Medulla oblongata (tissue), 1 donor: ENCODE results near the gene APBA1.

ENCODE experiments used
- DNase-seq: peaks from one replicate; pipeline ENCODE4 v3.0.0-alpha.2; 2015; ENCODE audit errors: extremely low spot score

Gene APBA1

DNA sequence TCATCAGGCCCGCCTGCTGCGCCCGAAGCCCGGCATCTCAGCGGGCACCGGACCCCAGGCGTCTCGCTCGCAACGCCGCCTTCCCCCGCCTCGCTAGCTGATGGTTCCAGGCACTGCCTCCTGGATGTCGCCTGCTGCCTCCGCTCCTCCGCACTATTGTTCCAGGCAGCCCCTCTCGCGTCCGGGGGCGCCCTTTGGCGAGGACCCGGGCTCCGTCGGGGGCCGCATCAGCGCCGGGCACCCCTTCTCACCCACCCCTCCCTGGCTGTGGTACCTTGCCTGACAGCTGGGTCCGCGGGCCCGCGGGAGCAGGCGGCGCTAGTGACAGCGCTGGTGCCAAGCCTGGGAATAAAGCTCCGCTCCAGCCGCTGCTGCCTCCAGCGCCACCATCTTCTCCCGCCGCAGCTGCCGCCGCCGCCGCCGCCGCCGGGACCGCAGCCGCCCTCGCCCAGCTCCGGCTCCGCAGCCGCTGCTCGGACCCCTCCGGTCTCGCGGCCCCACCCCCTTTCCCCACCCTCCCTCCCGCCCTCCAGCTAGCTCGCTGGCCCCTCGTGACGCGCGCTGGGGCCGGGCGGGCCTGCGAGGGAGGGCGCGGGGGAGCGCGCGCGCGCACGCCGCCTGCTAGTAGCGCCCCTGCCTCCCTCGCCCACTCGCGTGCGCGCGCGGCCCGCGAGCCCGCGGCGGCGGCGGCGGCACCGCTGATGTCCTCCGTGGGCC lies at the start of gene APBA1:
Gene APBA1 (minus strand): TSS at position 493 of the 717 bp plus-strand sequence.
- peak; percentile 88 for DNase-seq

DNA sequence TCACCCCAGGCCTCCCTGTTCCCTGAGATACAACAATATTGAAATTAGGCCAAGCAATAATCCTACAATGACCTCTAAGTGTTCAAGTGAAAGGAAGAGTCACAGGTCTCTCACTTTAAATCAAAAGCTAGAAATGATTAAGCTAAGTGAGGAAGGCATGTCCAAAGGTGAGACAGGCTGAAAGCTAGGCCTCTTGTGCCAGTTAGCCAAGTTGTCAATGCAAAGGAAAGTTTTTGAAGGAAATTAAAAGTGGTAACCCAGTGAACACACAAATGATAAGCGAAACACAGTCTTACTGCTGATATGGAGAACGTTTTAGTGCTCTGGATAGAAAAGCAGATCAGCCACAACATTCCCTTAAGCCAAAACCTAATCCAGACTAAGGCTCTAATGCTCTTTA lies 47.8 kb upstream of the APBA1 start:
- no peak for DNase-seq

DNA sequence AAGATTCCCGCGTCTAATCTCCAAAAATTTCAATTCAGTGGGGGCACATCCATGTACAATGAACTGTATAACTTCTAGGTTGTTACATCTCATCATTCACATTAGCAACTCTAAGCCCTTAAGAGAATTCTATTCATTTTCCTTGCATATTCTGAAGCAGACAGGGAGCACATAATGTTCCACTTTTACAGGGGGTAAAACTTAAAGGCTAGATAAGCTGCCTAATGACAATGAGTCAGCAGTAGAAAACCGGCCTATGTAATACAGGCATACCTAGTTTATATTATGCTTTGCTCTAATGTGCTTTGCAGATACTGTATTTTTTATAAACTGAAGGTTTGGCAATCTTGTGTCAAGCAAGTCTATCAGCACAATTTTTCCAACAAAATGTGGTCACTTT lies 47.2 kb upstream of the APBA1 start:
- DNase-seq, result no peak

DNA sequence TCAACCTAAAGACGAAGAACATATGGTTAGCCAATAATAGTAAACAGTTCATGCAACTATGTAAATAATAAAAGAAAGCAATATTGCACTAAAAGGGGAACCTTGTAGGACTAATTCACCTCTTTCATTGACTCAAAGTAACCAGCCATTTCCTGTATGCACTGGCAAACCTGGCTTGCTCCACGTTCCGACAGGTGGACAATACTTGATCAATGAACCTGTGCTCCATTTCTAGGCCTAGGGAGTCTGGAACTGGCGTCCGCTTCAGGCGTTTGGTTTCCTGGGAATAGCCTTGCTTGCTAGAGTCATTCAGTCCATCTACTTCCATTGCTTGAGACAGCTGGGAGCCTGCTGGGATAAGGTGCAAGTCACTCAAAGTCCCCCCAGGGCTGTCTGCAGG lies 46.0 kb upstream of the APBA1 start:
- DNase-seq, result no peak

DNA sequence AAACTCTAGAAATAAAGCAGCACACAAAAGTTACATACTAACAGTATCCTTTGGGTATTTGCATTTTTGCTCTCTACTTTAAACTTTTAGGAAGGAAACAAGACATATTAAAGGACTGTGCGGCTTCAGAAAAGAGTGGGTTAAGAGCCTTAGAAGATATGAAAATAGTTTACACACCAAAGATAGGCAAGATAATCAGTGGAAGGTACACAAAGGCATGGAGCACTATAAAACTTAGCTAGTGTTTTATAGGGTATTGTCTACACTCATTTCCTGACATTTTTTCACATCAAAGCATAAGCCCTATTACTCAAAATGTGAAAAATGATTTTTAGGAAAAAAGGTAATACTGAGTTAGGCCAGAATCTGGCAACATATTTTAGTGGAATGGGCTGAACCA lies 43.7 kb upstream of the APBA1 start:
- DNase-seq, result no peak

DNA sequence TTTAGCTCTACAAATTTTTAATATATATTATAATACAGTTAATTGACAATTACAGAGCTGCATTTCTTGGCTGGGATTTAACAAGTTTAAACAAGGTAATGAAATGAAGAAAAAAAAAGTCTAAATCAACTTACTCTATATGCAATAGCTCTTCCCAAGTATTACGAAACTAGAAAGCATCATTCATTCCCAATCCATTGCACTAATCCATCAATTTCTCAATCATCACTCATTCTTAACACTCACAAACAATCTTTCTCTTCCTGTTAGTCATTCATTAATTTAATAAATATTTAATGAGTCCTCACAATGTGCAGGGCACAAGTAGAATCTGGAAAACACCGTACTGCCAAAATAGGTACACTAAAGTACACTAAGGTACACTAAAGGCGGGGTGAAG lies 42.9 kb upstream of the APBA1 start:
- no peak for DNase-seq

DNA sequence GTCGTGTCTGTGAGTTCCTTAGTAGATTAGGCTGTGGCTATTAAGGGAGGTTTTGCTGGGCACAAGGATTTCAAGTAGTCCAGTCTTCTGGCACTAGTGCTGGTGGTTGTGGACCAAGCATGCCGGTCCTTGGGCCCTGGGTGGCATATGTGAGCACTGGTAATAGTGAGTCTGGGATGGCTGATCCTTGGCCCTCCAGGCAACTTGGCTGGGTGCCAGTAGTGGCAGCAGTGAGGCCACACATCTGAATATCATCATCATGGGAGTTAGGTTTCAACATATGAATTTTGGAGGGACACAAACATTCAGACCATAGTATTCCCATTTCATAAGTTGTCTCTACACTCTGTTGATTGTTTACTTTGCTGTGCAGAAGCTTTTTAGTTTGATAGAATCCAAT lies 25.3 kb upstream of the APBA1 start:
- DNase-seq, result no peak

DNA sequence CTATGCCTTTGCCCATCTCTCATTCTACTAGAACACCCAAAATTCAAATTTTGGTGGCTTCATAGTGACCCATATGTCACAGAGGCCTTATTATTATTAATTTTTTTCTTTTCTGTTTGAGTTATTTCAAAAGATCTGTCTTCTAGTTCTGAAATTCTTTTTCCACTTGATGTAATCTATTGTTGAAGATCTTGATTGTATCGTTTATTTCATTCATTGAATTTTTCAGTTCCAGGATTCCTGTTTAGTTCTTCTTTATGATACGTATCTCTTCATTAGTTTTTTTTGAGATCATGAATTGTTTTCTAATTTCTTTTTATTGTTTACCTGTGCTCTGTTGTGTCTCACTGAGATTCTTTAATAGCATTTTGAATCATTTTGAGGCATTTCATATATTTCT lies 24.6 kb upstream of the APBA1 start:
- no peak for DNase-seq

DNA sequence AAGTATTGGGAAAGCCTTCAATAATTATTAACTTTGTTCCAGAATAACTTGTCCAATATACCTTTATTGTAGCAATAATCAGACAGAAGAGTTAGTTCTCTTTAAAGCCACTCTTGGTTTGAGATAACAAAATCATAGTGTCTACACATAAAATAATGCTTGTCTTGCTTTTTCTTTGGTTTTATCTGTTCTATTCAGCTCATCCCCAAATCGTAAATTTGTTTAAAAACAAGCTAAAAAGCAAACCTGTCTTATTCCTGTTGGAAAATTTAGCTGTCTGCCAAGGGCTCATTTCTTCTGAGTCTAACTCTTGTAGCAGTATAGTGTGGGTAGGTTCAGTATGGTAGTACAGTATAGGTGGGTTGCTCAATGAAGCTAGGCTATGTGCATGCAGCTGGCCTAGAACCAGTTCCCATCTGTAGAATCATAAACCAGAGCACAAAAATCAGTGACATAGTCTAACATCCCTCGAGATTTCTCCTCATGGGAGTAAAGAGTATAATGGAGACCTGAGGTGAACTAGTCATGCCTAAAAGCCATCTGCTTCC lies 17.9 kb upstream of the APBA1 start:
- no peak for DNase-seq

DNA sequence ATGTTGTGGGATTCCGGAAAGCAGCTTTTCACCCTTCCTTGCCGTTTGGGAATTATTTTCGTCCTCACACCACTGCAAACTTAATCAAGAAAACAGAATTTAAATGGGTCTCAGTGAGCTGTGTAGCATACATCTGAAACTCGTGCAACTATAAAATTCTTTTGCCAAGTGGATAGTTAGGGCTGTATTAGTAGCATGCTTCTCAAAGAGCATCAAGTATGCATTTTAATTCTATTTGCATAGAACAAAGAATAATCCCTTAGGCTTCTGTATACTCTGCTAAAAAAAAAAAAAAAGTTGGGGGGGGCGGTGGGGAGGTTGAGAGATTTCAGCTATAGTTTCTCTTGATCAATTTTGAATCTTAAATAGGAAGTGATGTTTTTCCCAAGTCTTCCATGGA lies 11.8 kb upstream of the APBA1 start:
- DNase-seq, result no peak

DNA sequence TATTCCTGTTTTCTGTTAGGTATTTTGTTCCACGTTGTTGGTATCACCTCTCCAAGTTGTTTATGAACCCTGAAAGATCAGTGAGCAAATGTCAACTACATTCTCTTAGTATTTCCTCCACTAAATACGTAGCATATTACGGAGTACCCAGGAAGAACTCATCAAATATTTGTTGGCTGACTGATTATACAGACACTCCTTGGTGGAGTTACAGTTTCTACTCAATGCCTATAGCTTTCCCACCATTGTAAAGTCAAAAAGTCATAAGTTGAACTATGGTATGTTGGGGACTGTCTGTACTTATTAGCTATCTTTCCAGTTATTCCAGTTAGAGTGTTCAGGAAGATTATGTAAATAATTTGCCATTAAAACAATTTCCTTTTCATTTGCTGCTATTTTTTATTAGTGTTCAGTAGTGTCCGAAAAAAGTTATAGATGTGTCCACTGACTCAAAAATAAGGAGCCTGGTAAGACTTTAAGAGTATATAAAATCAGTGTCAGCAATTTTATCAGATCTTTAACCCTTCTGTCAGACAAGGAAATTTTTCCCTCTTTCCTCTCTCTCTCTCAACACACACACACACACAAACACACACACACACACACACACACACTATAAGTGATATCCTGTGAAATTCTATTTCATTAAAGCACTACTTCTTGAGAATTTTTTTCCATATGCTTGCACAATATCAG lies 6.8 kb upstream of the APBA1 start:
- DNase-seq, result no peak

DNA sequence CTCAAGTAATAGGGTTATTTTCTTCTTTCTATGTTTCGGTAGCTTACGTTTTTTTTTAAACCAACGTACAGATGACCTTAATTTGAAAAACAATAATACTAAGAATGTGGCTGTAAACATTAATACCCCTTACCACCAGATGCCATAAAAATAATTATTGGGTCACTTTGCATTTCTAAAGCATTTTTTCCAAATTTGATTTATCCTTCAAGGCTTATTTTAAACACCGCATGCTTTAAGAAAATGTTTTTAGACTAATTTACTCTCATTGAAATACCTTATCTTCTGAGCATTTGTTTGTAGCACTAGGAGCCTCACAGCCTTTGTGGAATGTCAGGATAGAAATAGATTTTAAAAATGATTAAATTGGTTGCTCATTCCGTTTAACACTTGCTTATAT lies 5.8 kb upstream of the APBA1 start:
- no peak for DNase-seq

DNA sequence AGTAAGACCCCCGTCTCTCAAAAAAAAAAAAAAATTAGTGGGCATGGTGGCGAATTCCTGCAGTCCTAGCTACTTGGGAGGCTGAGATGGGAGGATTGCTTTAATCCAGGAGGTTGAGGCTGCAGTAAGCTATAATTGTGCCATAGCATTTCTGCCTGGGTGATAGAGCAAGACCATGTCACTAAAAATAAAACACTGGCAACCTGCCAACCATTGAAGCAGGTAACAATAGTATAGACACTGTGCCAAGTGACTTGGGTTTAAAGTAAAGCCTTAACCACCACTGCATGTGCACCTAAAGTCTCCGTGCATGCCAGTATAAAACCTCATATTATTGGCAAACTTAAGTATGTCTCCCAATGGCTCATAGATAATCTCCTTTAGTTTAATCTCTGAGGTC lies 3.4 kb upstream of the APBA1 start:
- DNase-seq, result no peak

DNA sequence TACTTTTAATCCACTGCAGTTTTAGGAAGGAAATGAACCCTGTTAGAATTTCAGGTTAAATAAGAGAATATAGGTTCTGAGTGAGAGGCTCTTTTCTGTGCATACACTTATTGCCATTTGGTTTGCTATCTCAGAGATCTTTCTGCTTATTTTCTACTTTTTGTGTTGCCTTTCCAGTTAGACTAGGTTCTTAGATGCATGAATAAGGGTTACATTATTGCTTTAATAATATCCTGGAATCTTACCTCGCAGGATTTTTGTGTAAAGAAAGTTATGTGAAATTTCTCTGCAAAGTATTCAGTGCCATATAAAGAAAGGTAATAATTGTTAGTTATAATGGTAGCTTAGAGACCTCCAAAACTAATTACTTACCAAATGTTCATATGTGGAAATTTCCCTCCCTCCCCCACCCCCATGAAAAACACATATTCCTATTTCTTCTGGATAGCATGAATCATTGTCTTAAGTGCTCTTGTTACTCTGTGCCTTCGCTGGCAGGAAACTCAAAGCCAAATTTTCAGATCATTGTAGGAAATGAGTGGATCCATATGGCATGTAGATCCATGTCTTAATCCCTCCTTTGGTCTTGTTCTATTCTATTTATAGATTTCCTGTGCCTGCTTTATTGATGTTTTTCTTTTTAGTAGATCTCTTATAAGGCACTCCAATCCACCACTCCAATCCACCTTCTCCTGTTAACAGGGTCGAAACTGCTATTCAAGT lies 2.7 kb upstream of the APBA1 start:
- no peak for DNase-seq

DNA sequence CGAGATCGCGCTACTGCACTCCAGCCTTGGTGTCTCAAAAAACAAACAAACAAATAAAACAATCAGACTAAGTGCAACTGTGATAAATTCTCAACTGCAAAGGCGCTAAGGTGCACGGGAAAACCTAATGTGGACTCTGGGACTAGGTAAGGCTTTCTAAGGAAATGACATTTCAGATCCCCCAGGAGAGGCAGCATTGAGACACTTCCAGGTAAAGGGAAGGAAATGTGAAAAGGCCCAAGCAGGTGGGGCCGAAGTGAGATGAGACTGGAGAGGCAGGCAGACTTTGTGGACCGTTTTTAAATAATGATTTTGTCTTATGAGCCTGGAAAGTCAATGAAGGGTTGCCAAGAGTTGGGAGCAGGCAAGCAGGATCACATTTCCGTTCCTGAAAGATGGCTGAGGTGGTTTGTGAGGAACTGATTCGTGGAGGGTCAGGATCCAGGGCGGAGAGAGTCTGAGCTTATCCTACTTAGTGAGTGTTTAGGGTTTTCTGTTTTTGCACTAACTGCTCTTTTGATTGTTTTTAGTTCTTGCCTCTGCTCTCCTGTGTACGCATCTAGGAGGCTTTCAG lies 2.0 kb upstream of the APBA1 start:
- DNase-seq, result no peak

DNA sequence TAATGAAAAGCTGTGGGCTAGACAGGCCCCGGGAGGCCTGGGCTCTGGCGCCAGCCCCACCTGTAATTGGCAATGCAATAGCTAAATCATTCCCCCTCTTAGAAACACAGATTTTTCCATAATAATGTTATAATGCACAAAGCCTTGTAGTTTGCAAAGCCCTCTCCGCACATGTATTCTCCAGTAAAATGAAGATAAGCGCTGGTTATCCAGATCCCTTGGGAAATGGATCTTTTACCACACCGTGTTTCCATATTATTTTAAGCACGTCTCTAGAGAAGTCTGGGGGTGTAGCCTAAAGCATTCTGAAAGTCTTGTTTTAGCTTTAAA lies 1.1 kb upstream of the APBA1 start:
- no peak for DNase-seq

DNA sequence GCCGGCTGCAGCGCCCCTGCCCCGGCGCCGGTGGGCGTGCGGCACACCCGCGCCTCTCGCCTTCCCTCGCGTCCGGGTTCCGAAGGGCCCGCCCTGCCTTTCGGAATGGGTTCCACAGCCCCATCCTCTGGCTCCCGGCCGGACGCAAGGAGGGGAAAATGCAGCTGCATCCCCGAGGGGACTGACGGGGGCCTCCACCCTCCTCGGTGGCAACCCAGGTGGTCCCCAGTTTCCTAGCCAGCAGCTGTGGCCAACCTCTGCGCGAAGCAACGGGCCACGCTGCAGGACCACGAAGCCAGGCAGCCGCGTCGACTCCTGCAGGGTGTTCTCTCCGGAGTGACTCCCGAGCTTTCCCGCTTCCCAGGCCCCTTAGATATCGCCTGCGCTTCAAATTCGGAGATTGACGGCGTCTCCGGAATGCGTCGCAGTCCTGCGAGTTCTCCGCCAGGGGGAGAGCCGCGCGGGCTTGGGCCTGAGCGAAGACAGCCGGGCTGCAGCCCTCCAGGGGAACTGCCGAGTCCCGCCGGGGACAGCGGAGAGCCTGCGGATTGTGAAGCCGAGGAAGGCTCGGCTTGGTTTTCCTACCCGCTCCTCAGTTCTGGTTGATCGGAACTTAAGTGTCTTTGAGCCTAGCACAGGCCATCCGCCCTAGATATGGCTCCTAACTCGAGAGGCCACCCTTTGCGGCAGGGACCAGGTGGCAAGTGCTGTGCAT lies 582 bp upstream of the APBA1 start:
- DNase-seq, result peak; percentile 88

DNA sequence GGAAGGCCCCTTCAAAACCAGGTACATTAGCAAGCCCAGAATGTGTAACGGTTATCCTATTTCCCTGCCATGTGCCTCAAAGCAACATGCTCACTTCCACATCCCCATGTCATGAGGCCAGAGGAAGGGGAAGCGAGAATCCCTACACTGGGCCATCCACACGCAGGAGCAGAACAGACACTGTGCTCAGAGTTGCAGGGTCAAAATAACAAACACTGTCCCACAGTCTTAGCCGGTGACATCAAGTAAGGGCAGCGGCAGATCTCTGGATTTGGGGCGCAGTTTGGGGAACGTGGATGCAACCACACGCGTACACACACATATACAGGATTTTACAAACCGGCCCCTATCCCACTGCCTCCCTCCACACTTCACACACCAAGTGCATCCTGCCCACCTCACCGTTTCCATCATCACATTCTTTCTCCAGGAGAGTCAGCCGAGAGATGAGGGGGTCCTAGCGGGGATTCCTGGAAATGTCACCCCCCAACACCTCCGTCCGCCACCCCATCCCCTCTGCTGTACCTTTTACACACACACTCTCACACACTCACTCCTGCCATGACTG lies 776 bp downstream of the APBA1 start:
- peak; percentile 87 for DNase-seq

DNA sequence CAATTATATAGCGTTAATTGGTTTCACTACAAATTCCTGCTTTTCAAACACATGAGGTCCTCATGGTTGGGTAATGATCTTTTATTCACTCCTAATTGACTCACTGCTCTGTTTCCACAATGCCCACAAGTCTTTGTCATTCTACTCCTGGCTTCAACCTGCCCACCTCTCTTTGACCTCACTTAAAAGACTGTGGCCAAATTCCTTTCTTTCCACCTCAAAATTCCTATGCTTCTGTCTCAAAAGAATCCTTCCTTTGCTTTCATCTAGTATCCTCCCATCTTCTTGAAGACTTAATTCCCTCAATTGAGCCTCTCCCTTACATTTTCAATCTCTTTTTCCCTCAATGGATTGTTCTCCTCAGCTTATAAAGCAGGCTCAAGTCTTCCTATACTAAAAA lies 4.9 kb downstream of the APBA1 start:
- DNase-seq, result no peak

DNA sequence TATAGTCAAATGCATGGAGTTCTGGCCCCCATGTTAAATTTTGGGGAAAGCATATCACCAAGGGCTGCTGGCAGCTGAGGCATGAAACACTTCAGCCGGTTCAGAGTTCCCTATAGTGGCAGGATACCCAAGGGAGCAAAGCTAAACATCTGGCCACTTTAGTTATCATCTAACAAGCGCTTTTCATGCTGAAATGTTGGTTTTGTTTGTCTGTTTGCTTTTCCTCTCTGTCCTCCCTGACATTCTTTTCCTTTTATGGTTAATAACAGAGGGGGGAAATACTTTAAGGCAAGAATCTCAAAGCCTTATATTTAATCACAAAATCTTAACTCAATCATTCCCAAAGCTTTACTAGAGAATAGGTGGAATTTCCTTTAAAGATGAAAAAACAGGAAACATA lies 11.9 kb downstream of the APBA1 start:
- no peak for DNase-seq

DNA sequence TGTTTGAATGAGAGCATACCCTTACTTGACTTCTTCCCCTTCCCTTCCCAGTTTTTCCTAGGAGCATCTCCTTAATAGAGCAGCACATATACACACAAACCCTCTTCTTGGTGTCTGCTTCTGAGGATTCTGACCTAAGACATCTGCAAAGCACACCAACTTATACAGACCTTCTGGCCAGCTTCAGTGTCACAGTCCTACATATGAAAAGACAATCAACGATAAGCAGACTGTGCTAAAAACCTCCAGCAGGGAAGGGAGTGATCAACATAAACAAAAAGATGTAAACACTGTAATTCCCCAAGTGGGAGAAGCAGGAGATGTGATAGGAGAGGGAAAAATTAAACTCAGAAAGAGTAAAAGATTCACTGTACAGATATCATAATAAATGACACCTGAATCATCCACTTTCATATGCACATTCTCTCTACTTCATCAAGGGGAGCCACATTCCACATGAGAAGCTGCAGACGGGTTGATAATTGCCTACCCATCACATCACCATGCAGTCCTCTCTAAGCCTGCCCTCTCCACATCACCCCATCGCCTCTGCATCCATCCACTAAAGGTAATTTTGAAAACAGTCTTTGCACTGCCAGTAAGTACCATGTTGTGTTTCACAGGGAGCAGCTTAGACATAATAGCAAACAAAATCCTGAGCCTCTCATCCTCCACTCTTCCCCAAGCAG lies 13.0 kb downstream of the APBA1 start:
- DNase-seq, result no peak
